ENCODE results near the gene VWA1.
"Not testable (repeated sequence)": the region's sequence is repeated elsewhere in the genome, so short reads cannot be mapped to it uniquely, and the experiment has no call there.

The VWA1 gene

GRCh38 chr1:1434131-1434823 lies 1.2 kb upstream of the VWA1 start:
- no peaks in the 10 kb centered on the region for H3K9me3 Mint-ChIP-seq

GRCh38 chr1:1434824-1435105 lies 725 bp upstream of the VWA1 start:
- peaks cover 25% of the 10 kb centered on the region for H3K27me3 Mint-ChIP-seq
- no peak for ATAC-seq

More at GRCh38 chr1:1434131-1434823, 1.2 kb upstream of the VWA1 start:
- peak; percentile 46 for DNase-seq
- Mint-ChIP-seq H3K4me1 (peaks cover 12% of the 10 kb centered on the region), H3K27ac (no peak overlapping the region), H3K27me3 (peaks cover 30% of the 10 kb centered on the region), H3K36me3 (ENCODE audit: low read depth) (no peaks in the 10 kb centered on the region), H3K4me3 (peak overlapping the region; percentile 36)
- peak; percentile 2 for ATAC-seq

GRCh38 chr1:1435911-1436629 lies 580 bp downstream of the VWA1 start:
- no peak for ATAC-seq

More at GRCh38 chr1:1434824-1435105, 725 bp upstream of the VWA1 start:
- Mint-ChIP-seq H3K4me3 (peak overlapping the region; percentile 64), H3K9me3 (no peaks in the 10 kb centered on the region), H3K4me1 (peaks cover 12% of the 10 kb centered on the region), H3K36me3 (ENCODE audit: low read depth) (no peaks in the 10 kb centered on the region), H3K27ac (no peak overlapping the region)
- DNase-seq = no peak

GRCh38 chr1:1436630-1437032 lies 1.1 kb downstream of the VWA1 start:
- Mint-ChIP-seq H3K4me1 (peaks cover 12% of the 10 kb centered on the region), H3K36me3 (ENCODE audit: low read depth) (no peaks in the 10 kb centered on the region), H3K27me3 (peaks cover 20% of the 10 kb centered on the region), H3K4me3 (no peak overlapping the region), H3K9me3 (no peaks in the 10 kb centered on the region), H3K27ac (no peak overlapping the region)
- no peak for DNase-seq
- ATAC-seq = no peak

More at GRCh38 chr1:1435911-1436629, 580 bp downstream of the VWA1 start:
- Mint-ChIP-seq H3K36me3 (ENCODE audit: low read depth) (no peaks in the 10 kb centered on the region), H3K9me3 (no peaks in the 10 kb centered on the region), H3K4me1 (peaks cover 12% of the 10 kb centered on the region), H3K27me3 (peaks cover 20% of the 10 kb centered on the region), H3K27ac (no peak overlapping the region), H3K4me3 (no peak overlapping the region)
- DNase-seq = no peak

- H3K4me1 Mint-ChIP-seq = peaks cover 12% of the 10 kb centered on the region
- no peak overlapping the region for H3K4me3 Mint-ChIP-seq
- H3K27me3 Mint-ChIP-seq = peaks cover 20% of the 10 kb centered on the region
- H3K27ac Mint-ChIP-seq = no peak overlapping the region
- no peaks in the 10 kb centered on the region for H3K9me3 Mint-ChIP-seq
- ATAC-seq = no peak
- H3K36me3 Mint-ChIP-seq (ENCODE audit: low read depth) = no peaks in the 10 kb centered on the region
- DNase-seq = no peak
Measured at GRCh38 chr1:1437033-1437903, 1.8 kb downstream of the VWA1 start.

- Mint-ChIP-seq H3K27me3 (peaks cover 20% of the 10 kb centered on the region), H3K36me3 (ENCODE audit: low read depth) (no peaks in the 10 kb centered on the region), H3K4me1 (peaks cover 12% of the 10 kb centered on the region), H3K27ac (no peak overlapping the region), H3K4me3 (no peak overlapping the region), H3K9me3 (no peaks in the 10 kb centered on the region)
- ATAC-seq (no peak), DNase-seq (no peak)
Measured at GRCh38 chr1:1437904-1438376, 2.5 kb downstream of the VWA1 start.

GRCh38 chr1:1438531-1439381 lies 3.3 kb downstream of the VWA1 start:
- H3K4me3 Mint-ChIP-seq = no peak overlapping the region
- H3K9me3 Mint-ChIP-seq = no peaks in the 10 kb centered on the region
- H3K27ac Mint-ChIP-seq = no peak overlapping the region
- no peaks in the 10 kb centered on the region for H3K36me3 Mint-ChIP-seq (ENCODE audit: low read depth)
- ATAC-seq = no peak
- no peak for DNase-seq
- peaks cover 20% of the 10 kb centered on the region for H3K27me3 Mint-ChIP-seq
- peaks cover 9% of the 10 kb centered on the region for H3K4me1 Mint-ChIP-seq

GRCh38 chr1:1439546-1440261 lies 4.2 kb downstream of the VWA1 start:
- Mint-ChIP-seq H3K36me3 (ENCODE audit: low read depth) (no peaks in the 10 kb centered on the region), H3K27ac (no peak overlapping the region), H3K4me1 (peaks cover 7% of the 10 kb centered on the region), H3K9me3 (no peaks in the 10 kb centered on the region), H3K27me3 (peaks cover 19% of the 10 kb centered on the region), H3K4me3 (no peak overlapping the region)
- DNase-seq (no peak), ATAC-seq (no peak)

- ATAC-seq = no peak
- Mint-ChIP-seq H3K36me3 (ENCODE audit: low read depth) (no peaks in the 10 kb centered on the region), H3K4me1 (peaks cover 3% of the 10 kb centered on the region), H3K27me3 (peaks cover 12% of the 10 kb centered on the region), H3K27ac (no peak overlapping the region), H3K4me3 (no peak overlapping the region), H3K9me3 (no peaks in the 10 kb centered on the region)
- no peak for DNase-seq
Measured at GRCh38 chr1:1440262-1441001, 4.9 kb downstream of the VWA1 start.

- Mint-ChIP-seq H3K4me3 (no peak overlapping the region), H3K36me3 (ENCODE audit: low read depth) (no peaks in the 10 kb centered on the region), H3K27ac (no peak overlapping the region), H3K4me1 (peaks cover 2% of the 10 kb centered on the region), H3K9me3 (no peaks in the 10 kb centered on the region), H3K27me3 (peaks cover 11% of the 10 kb centered on the region)
- DNase-seq (peak; percentile 78), ATAC-seq (peak; percentile 83)
Measured at GRCh38 chr1:1441002-1441888, 5.8 kb downstream of the VWA1 start.

- no peak overlapping the region for H3K4me3 Mint-ChIP-seq
- no peaks in the 10 kb centered on the region for H3K4me1 Mint-ChIP-seq
- DNase-seq = no peak
- no peak for ATAC-seq
- peaks cover 8% of the 10 kb centered on the region for H3K27me3 Mint-ChIP-seq
- H3K9me3 Mint-ChIP-seq = no peaks in the 10 kb centered on the region
- no peak overlapping the region for H3K27ac Mint-ChIP-seq
- no peaks in the 10 kb centered on the region for H3K36me3 Mint-ChIP-seq (ENCODE audit: low read depth)
Measured at GRCh38 chr1:1442069-1442770, 6.7 kb downstream of the VWA1 start.

- H3K4me1 Mint-ChIP-seq; H3K27me3 Mint-ChIP-seq; H3K4me3 Mint-ChIP-seq; ATAC-seq; H3K36me3 Mint-ChIP-seq (ENCODE audit: low read depth); H3K9me3 Mint-ChIP-seq; H3K27ac Mint-ChIP-seq; DNase-seq: not testable (repeated sequence)
Measured at GRCh38 chr1:1446631-1447030, 11.1 kb downstream of the VWA1 start.

Measured in activated naive CD8-positive, alpha-beta T cell treated with anti-CD3 and anti-CD28 coated beads, Interleukin-2, amount 50 U/mL, for 24 hours (primary cell).